Islet precursor cell (in vitro differentiated cells): ENCODE results near the gene BTG1.

Experiments
- DNase-seq: peaks from one replicate; pipeline ENCODE4 v3.0.0-alpha.2; 2018

The BTG1 gene

DNA sequence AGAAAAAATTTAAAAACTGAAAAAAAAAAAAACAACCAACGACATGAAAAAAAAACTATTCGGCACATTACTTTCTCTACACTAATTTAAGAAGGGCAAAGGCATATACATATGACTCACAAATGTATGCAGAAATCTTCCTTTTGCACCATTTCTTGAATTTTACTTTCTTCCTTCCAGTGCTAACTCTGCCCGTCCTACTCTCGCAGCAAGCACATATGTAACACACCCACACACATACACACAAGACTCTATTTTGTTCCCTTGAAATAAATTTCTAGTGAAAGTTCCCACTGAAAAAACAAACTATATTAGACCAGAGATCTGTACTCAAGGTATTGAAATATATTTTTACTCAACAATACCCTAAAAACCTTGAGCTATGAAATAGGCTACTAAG, 14.6 kb downstream of the BTG1 start:
- no peak for DNase-seq

DNA sequence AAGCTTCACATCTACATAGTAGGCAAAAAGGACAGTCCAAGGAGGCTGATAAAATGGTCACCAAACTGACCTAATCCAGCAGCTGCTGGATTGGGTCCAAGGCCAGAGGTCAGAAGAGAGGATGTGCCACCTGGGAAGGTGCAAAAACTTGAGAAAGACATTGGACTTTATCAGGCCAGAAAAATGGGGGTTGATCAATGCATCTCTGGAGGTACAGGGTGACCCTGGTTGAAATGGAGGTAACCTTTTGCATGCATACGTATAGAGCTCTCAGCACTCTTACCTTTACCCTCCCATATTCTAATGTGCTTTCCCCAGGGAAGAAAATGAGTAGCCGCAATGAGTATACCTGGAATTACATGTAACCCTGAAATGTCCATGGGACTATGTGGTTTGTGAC, 16.0 kb downstream of the BTG1 start:
- no peak for DNase-seq

DNA sequence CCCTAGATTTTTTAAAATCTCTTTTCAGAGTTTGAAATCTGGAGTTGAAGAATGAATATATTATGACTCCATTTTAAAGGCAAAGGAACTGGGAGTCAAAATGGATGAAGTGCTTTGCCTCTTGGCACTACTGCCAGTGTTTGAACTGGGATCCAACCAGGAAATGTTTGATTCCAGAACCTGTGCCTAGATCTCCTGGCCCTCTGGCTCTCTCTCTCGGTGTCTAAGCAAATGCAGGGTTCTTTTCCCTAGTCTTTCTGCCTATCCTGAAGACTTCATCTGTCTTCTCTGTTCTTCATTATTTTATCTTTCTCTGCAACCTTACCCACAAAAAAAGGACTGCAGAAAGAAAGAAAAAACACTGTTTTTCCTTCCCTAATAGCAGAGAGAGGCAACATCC, 17.0 kb downstream of the BTG1 start:
- no peak for DNase-seq

DNA sequence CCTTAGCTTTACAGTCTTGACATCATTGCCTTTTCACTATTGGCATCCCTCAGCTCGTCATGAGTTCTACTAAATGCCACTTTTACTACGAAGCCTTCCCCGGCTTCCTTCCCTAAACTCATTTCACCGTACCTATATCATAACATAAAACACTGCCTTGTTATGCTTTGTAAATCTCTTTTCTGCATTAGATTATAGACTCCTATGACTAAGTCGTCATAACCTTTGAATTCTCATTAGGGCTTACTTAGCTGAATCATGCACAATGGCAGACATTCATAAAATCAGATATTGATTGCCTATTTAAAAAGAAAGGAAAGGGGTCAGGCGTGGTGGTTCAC, 21.0 kb downstream of the BTG1 start:
- no peak for DNase-seq

DNA sequence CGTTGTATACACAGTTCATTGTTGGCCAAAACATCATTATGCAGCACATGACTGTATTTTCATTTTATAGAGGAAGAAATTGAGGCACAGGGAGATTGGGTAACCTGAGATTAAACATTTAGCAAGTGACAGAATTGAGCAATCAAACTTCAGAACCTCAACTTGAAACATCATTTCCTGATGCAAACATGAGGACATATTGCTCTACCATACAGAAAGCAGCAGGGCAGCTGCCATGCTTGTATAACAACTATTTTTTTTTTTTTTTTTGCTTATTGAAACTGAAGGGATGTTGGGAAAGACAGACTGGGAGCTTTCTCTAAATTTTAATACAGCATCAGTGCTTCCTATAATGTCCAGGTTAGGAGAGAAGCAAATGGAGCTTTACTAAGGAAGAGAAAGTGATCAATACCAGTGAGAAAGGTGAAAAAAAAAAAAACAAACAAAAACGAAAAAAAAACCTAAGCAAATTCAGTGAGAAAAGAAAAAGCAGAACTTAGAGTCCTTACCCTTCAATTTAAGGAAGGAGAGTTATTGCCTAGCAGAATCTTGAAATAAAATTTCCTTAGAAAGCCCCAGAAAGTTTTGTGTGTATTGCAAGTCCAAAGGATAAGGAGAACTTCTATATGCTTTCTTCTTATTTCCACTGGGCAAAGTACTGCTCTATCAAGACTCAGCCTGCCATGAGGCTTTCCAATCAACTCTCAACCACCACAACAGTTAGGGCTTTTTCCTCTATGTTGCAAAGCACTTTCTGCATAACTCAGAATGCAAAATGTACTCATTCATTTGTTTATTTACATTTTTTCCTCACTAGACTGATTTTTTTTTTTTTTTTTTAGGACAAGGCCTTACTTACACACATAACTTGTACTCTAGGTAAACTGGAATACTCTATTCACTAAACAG, 21.6 kb downstream of the BTG1 start:
- DNase-seq: no peak

DNA sequence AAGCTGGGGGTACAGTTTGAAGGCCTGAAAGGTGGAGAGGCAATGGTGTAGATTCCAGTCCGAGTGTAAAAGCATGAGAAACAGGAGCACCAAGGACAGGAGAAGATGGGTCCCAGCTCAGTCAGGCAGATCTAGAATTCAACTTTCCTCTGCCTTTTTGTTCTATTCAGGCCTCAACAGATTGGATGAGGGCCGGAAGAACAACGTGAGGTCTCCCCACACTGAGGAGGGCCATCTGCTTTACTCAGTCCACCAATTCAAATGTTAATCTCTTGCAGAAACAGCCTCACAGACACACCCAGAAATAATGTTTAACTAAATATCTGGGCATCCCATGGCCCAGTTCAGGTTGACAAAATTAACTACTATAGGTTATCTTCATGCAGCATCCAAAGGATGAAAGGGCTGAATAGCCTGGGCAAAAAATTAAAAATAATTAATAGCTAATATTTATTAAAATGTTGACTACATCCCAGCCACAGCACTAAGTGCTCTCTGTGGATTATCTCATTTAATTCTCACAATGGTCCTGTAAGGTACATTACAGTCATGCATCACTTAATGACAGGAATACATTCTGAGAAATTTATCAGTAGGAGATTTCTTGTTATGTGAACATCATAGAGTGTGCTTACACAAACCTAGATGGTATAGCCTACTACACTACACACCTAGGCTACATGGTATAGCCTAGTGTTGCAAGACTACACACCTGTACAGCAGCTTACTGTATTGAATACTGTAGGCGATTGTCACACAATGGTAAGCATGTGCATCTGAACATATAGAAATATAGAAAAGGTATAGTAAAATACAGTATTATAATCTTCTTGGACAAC, 22.5 kb downstream of the BTG1 start:
- no peak for DNase-seq

DNA sequence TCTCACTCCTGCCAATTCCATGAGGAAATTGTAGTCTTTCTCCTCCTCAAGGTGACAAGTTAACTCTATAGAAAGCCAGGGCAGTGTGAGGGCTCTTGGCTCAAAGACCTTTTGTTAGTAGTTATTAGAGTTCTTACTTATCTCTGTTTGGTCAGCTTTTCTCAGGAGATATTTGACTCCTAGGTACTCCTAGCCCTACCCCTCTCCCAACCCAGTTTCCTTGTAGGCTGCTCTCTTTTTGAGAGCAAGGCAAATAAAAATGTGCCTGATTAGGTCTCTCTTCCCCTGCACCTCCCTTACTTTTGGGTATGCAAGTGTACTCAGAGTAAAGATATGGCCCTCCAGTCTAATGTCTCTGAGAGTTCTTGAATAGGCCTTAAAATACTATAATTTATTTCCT, 23.8 kb downstream of the BTG1 start:
- DNase-seq: no peak

DNA sequence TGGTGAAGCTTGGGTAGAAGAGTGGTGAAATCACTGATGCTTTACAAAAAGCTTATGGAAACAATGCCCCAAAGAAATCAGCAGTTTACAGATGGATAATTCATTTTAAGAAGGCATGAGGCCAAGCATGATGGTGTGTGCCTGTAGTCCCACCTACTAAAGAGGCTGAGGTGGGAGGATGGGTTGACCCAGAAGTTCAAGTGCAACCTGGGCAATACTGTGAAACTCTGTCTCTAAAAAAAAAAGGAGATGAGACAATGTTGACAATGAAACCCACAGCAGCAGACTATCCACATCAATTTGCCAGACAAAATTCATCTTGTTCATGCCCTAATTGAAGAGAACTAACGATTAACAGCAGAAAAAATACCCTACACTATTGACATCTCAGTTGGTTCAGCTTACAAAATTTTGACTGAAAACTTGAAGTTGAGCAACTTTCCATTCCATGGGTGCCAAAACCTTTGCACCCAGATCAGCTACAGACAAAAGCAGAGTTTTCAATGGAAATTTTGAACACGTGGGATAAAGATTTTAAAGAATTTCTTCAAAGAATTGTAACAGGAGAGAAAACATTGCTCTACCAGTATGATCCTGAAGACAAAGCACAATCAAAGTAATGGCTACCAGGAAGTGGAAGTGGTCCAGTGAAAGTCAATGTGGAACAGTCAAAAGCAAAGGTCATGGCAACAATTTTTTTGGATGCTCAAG, 26.7 kb downstream of the BTG1 start:
- DNase-seq: no peak

DNA sequence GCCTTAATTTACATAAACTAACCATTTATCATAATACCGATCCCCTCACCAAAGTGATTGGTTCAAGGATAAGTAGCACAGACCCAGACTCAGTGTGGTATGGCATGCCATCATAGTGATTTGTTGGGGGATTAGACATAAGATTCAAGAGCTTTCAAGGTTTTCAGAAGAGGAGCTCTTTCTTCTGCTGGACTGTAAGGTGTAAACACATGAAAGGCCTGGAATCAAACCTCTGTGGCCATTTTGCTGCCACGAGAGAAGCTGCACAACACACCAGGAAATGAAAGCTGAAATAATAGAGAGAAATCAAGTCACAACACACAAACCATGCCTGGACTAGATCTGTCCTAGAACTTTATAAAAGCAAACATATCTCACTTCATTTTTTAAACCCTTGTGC, 30.8 kb downstream of the BTG1 start:
- DNase-seq: no peak

DNA sequence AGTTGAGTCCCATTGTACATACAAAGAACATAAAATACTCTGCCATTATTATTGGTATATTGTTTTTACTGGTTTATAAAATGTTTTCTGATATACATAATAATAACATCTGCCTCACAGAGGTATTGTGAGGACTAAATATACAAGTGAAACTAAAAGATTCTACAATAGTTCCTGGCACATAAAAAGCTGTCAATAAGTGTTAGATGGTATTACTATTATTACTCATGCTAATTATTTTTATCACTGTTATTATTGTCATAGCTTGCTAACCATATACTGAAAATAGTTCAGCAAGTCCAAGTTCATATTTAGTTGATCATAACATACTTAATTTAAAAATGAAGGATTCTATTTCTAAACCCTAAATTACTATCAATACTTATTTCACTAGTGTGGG, 34.4 kb downstream of the BTG1 start:
- no peak for DNase-seq

DNA sequence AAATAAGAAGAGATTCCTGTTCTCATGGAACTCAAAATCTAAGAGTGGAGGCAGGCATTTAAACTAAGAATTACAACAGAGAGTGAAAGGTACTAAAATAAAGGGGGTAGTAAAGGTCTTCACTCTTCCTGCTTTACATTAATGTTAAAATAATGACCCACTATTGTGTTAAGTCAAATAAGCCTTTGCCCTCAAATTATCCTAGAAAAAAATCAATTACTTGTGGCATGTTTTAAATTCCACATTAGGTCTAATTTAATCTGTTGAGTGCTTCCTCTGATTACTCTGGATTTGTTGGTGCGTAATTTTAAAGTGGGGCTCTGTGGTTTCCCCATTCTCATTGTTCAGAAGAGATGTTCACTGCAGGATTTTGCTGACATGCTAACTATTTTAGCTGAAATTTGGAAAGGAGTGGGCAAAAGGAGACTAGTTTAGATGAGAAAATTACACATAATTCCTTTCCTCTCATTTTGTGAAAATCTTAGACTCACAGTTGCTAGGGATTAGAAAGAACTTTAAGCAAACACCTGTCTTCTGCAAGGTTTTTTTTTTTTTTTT, 35.5 kb downstream of the BTG1 start:
- no peak for DNase-seq

DNA sequence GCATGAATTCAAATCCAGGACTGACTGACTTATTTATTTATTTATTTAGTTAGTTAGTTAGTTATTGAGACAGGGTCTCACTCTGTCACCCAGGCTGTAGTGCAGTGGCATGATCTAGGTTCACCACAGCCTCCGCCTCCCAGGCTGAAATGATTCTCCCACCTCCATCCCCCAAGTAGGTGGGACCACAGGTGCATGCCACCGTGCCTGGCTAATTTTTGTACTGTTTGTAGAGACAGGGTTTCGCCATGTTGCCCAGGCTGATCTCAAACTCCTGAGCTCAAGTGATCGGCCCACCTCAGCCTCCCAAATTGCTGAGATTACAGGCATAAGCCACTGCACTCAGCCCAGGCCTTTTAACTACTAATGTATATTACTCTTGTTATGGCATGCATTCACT, 36.0 kb downstream of the BTG1 start:
- no peak for DNase-seq

DNA sequence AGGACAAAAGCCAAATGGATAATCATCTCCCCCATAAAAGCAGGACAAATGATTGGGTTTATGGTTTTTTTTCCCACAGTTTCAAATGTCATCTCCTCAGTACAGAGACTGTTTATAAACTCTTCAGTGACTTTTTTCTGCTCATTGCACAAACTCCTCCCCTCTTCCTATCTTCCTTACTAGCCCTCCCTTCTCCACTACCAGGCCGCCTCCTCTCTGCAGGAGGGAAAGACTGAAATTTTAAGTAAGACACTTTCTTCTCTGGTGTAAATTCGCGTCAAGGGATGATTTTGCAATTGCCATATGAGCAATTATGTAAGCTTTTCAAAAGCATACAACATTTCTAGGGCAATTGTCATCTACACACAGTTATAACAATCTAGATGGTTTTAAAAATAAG, 37.0 kb downstream of the BTG1 start:
- no peak for DNase-seq

DNA sequence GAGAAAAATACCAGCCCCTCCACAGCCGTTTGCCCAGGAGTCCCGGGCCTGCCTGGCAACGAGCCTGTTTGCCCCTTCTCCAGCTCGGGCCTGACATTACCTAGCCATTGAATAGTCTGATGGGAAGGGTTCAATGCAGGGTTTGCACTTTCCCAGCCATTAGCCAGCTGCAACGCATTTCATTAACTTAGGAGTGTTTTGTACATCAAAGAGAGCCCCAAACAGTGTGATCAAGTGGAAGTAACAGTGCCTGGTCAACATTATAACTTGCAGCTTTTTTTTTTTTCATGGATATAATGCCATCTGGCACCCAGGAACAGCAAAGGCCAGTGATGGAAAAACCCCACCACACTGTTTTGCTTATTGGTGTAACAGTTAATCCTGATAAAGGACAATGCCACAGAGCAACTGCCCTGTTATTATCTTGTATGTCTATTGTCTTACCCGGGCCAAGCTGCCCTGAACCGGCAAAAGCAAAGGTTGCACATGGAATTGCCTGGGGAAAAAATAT, 38.0 kb downstream of the BTG1 start:
- DNase-seq: peak; percentile 65

DNA sequence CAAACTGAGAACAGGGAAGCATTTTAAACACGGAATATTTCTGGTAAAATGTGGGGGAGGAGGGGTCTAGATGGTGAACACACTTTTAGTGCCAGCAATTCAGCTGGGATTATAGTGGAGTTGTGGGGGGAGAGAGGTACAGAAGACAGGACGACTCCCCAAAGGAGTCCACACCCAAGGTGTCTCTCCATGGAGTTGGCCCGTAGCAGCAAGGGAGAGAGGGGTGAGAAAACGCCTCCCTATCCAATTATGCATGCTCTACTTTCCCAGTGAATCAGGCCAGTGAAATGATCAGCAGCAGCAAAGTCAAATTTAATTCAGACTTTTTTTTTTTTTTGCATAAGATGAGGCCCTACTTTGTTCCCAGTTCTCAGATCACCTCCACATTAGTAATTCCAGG, 38.6 kb downstream of the BTG1 start:
- DNase-seq: no peak

DNA sequence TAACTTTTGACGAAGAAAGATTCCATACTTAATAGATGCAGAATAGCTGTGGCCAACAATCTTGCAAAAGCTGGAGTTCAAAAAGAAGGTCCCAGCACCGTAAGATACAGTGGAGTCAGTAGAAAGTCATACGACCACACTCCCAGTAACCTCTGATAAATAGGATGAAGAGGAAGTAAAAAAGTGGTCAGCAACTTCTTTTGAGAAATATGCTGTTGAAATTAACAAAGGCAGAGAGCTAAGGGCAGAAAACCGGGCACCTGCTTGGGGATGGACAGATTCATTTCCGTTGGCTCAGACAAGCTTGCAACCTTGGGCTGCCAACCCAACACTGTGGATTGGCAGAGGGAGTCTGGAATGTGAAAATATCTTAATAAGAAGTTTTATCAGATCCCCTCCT, 40.0 kb downstream of the BTG1 start:
- no peak for DNase-seq

DNA sequence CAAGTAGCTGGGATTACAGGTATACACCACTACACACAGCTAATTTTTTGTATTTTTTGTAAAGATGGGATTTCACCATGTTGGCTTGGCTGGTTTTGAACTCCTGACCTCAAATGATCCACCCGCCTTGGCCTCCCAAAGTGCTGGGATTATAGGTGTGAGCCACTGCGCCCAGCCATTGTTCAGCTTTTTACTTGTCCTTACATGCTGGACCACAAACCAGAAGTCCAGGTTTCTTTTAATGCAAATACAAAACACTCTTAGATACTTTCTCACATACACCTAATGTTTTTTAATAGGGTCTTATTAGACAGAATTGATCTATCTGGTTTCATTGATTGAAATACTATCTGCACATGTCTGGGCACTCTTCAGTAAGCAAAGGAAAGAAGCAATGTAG, 40.5 kb downstream of the BTG1 start:
- no peak for DNase-seq

DNA sequence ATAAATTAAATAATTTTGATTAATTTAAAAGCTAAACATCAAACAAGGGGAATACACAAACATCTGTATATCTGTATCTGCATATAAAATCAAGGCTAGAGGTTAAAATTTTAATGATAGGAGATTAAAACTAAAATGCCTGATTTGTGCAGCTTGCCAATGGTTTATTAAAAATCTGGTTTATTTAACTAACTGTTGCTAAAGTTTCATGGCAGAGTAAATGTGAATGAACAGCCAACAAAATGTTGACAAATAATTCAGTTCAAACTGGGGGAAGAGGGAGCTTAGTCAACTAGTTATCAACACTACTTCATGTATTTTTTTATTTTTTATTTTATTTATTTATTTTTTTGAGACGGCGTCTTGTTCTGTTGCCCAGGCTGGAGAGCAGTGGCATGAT, 43.0 kb downstream of the BTG1 start:
- no peak for DNase-seq

DNA sequence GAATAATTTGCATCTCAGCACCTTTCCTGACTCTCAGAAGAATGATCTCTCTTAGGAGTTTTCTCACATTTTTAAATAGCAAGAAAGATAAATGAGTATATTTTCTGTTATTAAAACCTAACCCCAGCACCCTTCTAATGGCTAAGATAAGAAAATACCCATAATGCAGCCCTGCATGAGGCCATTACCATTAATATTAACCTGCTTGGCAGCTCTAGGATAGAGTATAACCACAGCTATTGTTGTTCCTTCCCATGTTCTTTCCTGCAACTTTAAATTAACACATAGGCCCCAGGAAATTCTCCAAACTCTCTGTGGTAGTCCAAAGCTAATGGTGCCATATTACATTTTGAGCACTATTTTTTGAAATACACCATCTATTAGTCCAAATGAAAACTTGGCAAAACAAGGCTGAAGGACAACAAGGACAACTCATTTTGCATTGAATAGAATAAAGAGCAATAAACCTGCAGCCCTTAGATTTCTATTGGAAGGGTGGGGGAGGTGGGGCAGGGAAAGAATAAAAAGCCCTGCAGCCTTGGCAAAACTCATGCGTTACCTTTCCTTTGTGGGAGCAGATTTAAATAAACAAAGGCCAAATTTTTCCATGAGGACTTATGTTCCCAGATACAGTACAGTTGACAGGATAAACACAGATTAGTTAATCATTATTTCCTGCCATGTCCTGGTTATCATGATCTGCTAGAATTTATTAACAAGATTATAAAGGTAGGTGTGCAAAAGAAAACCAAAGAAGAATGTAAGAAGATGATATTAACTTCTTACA, 46.9 kb downstream of the BTG1 start:
- DNase-seq: no peak

DNA sequence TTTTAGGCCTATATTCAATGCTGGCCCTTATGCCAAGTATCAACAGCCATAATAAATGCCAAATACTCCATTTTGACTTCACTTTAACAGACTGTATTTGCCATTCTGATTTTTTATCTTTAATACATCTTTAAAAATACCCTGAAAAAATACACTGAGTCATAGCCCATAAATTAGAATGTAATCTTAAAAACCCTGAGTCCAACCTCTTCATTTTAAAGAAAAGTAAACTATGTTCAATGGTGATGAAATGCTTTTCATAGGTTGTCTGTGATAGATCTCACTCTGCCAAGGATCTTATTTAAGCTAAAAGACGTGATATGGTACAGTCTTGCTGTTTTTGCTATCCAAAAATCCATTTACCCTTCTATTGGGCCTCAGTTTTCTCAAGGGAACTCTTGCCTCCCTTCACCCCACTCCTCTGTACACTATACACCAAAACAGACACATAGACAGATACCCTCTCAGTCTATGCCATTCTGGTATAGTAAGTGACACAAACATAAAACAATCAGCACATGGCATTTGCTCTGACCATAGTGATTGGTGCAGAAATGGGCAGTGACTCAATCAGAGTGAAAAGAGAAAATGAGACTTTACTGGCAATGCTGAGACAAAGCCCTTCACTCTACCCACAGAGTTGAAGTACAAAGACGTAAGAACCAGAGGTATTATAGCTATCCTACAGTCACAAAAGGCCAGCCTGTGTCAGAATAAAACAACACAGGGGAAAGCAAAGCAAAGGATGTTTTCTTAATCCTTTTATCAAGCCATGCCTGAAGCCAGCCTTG, 49.1 kb downstream of the BTG1 start:
- DNase-seq: no peak

DNA sequence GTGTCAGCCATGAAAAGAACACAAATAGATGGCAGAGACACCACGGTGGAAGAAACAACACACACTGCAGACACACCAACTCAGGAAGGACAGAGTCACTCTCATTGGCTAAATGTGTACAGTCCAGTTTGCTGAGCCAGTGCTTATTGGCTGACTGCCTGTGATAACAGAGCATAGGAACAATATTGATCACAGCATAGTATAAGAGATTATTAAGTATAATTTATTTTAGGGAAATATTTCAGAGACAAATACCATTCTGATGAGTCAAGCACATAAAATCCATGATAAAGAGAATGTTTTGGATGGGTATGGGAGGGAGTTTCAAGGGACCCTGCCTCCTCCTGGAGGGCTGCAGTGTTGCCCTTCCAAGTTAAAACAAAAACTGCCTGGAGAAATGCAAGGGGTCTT, 50.9 kb downstream of the BTG1 start:
- no peak for DNase-seq
